Astrocyte (in vitro differentiated cells and primary cell): ENCODE data around the gene MTERF1. TPM values are rescaled to one million over a fixed set of nuclear protein-coding genes. Genes with fewer than 3 reads are reported as not detected.

Source experiments
- DNase-seq: peaks from one replicate; pipeline ENCODE4 v3.0.0-alpha.2; 2010; ENCODE audit warnings: low read depth
- FAIRE-seq: peaks from 2 replicates; lab custom pipeline; 2011; peaks lifted over from hg19 to GRCh38; lab: Jason Lieb, UNC
- H2AFZ ChIP-seq: 2 replicates; pipeline ENCODE4 v1.6.0; 2012; ENCODE audit warnings: low read depth, low read length, inconsistent platforms
- H3K27ac ChIP-seq: 2 replicates; pipeline ENCODE4 v1.5.1; 2011; ENCODE audit warnings: low read depth, low read length, inconsistent platforms
- H3K27me3 ChIP-seq: 2 replicates; pipeline ENCODE4 v1.6.0; 2011; ENCODE audit warnings: low read length, inconsistent platforms; ENCODE audit not compliant: insufficient read depth
- H3K36me3 ChIP-seq: 2 replicates; pipeline ENCODE4 v1.5.1; 2011; ENCODE audit warnings: low read length, inconsistent platforms; ENCODE audit not compliant: insufficient read depth
- H3K4me1 ChIP-seq: 2 replicates; pipeline ENCODE4 v1.5.1; 2011; ENCODE audit warnings: low read length, inconsistent platforms; ENCODE audit not compliant: insufficient read depth
- H3K4me2 ChIP-seq: 2 replicates; pipeline ENCODE4 v1.6.0; 2012; ENCODE audit warnings: low read length, inconsistent platforms
- H3K4me3 ChIP-seq: 2 replicates; pipeline ENCODE4 v1.5.1; 2011; ENCODE audit warnings: low read depth, mild to moderate bottlenecking, low read length, inconsistent platforms; ENCODE audit not compliant: insufficient read depth
- H3K79me2 ChIP-seq: 2 replicates; pipeline ENCODE4 v1.6.0; 2012; ENCODE audit warnings: mild to moderate bottlenecking, low read length, inconsistent platforms; ENCODE audit not compliant: insufficient read depth
- H3K9ac ChIP-seq: 2 replicates; pipeline ENCODE4 v1.6.0; 2012; ENCODE audit warnings: mild to moderate bottlenecking, low read length, inconsistent platforms
- H3K9me3 ChIP-seq: 2 replicates; pipeline ENCODE4 v1.5.1; 2012; ENCODE audit warnings: low read depth, mild to moderate bottlenecking, low read length, inconsistent platforms; ENCODE audit not compliant: insufficient read depth
- H4K20me1 ChIP-seq: 2 replicates; pipeline ENCODE4 v1.6.0; 2012; ENCODE audit warnings: low read length, inconsistent platforms; ENCODE audit not compliant: insufficient read depth
- H3K27ac Mint-ChIP-seq: one replicate; pipeline ENCODE4 v1.8.0; 2021; ENCODE audit warnings: mild to moderate bottlenecking, mixed read lengths; ENCODE audit not compliant: unreplicated experiment
- H3K27me3 Mint-ChIP-seq: one replicate; pipeline ENCODE4 v1.8.0; 2021; ENCODE audit warnings: low read depth, mixed read lengths; ENCODE audit not compliant: unreplicated experiment
- H3K36me3 Mint-ChIP-seq: one replicate; pipeline ENCODE4 v1.8.0; 2021; ENCODE audit warnings: low read depth, mixed read lengths; ENCODE audit not compliant: unreplicated experiment
- H3K4me1 Mint-ChIP-seq: one replicate; pipeline ENCODE4 v1.8.0; 2021; ENCODE audit warnings: low read depth, mixed read lengths; ENCODE audit not compliant: unreplicated experiment
- H3K4me3 Mint-ChIP-seq: one replicate; pipeline ENCODE4 v1.8.0; 2021; ENCODE audit warnings: mild to moderate bottlenecking, moderate library complexity, mixed read lengths; ENCODE audit not compliant: unreplicated experiment
- H3K9me3 Mint-ChIP-seq: one replicate; pipeline ENCODE4 v1.8.0; 2021; ENCODE audit warnings: mild to moderate bottlenecking, mixed read lengths; ENCODE audit not compliant: unreplicated experiment
- EZH2 ChIP-seq: IDR thresholded peaks from 2 replicates; pipeline ENCODE4 v1.6.1; 2012; ENCODE audit warnings: mild to moderate bottlenecking, low read length, inconsistent platforms; ENCODE audit not compliant: insufficient read depth
- total RNA-seq: library from RNA; stranded (reverse); gene quantifications from 2 replicates; pipeline ENCODE4 v1.2.1, GENCODE V29; 2021
- TF ChIP-seq, protein P1 (sequence below): IDR thresholded peaks from 2 replicates; pipeline ENCODE4 v1.5.1; 2011; ENCODE audit warnings: low read depth, mild to moderate bottlenecking, inconsistent platforms, low read length, moderate library complexity; ENCODE audit not compliant: insufficient read depth

MTERF1 gene
- total RNA-seq, 1 donor from 2014 or later = 10.9 TPM

DNA sequence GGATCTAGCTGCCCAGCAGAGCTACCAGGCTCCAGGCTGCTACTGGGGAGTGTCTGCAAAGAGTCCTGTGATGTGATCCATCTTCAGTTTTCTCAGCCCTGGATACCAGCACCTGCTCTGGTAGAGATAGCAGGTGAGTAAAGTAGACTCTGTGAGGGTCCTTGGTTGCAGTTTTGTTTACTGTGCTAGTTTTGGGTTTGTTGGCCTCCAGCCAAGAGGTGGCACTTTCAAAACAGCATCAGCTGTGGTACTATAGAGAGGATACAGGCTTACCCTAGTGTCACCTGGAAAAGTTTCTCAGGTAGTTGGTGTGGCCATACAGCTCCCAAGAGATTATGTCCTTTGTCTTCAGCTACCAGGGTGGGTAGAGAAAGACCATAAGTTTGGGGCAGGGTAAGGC is 56.3 kb downstream of the MTERF1 start:
- Histone ChIP-seq H3K27ac (no peak overlapping the region), H3K4me1 (no peaks in the 10 kb centered on the region), H4K20me1 (no peaks in the 10 kb centered on the region), H3K4me2 (no peak overlapping the region), H3K79me2 (no peaks in the 10 kb centered on the region), H2AFZ (no peak overlapping the region), H3K36me3 (no peaks in the 10 kb centered on the region), H3K27me3 (no peaks in the 10 kb centered on the region), H3K9ac (no peak overlapping the region), H3K4me3 (no peak overlapping the region), H3K9me3 (no peaks in the 10 kb centered on the region)
- DNase-seq (no peak), FAIRE-seq (no peak)
- H3K27me3 Mint-ChIP-seq = no peaks in the 10 kb centered on the region
- H3K27ac Mint-ChIP-seq = no peak overlapping the region
- H3K9me3 Mint-ChIP-seq = no peaks in the 10 kb centered on the region
- H3K4me1 Mint-ChIP-seq = peaks cover 6% of the 10 kb centered on the region
- no peak for TF ChIP-seq EZH2
- TF ChIP-seq, protein P1, sequence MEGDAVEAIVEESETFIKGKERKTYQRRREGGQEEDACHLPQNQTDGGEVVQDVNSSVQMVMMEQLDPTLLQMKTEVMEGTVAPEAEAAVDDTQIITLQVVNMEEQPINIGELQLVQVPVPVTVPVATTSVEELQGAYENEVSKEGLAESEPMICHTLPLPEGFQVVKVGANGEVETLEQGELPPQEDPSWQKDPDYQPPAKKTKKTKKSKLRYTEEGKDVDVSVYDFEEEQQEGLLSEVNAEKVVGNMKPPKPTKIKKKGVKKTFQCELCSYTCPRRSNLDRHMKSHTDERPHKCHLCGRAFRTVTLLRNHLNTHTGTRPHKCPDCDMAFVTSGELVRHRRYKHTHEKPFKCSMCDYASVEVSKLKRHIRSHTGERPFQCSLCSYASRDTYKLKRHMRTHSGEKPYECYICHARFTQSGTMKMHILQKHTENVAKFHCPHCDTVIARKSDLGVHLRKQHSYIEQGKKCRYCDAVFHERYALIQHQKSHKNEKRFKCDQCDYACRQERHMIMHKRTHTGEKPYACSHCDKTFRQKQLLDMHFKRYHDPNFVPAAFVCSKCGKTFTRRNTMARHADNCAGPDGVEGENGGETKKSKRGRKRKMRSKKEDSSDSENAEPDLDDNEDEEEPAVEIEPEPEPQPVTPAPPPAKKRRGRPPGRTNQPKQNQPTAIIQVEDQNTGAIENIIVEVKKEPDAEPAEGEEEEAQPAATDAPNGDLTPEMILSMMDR = no peak
- H3K36me3 Mint-ChIP-seq = no peaks in the 10 kb centered on the region
- no peak overlapping the region for H3K4me3 Mint-ChIP-seq

Other genes starting within 250 kb of the MTERF1 start
- gene AKAP9, start 60.2 kb upstream of the MTERF1 start, total RNA-seq = 51.6 and 55.6 TPM in 2 replicates